ENCODE data around the gene CADM1. TPM values are rescaled to one million over a fixed set of nuclear protein-coding genes. Genes with fewer than 3 reads are reported as not detected.

Gene CADM1
- 71.6 and 86.5 TPM in 2 replicates for total RNA-seq

- peak within 1 kb of the TSS; percentile 86 for H3K4me2 ChIP-seq (ENCODE audit: insufficient read depth, low read length)
- TF ChIP-seq, protein P1, sequence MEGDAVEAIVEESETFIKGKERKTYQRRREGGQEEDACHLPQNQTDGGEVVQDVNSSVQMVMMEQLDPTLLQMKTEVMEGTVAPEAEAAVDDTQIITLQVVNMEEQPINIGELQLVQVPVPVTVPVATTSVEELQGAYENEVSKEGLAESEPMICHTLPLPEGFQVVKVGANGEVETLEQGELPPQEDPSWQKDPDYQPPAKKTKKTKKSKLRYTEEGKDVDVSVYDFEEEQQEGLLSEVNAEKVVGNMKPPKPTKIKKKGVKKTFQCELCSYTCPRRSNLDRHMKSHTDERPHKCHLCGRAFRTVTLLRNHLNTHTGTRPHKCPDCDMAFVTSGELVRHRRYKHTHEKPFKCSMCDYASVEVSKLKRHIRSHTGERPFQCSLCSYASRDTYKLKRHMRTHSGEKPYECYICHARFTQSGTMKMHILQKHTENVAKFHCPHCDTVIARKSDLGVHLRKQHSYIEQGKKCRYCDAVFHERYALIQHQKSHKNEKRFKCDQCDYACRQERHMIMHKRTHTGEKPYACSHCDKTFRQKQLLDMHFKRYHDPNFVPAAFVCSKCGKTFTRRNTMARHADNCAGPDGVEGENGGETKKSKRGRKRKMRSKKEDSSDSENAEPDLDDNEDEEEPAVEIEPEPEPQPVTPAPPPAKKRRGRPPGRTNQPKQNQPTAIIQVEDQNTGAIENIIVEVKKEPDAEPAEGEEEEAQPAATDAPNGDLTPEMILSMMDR (IDR thresholded peaks at IDR 0.05; ENCODE audit: extremely low read depth, low read depth, low read length) = peak; percentile 22
- no peaks in the 10 kb centered on the region for H3K79me2 ChIP-seq (ENCODE audit: insufficient read depth, low read length)
- H3K9me3 ChIP-seq (ENCODE audit: low read depth, low read length) = no peaks in the 10 kb centered on the region
- no peaks in the 10 kb centered on the region for H3K36me3 ChIP-seq (ENCODE audit: insufficient read depth, low read length)
- H3K27me3 ChIP-seq (ENCODE audit: insufficient read depth, low read length) = peaks cover 52% of the 10 kb centered on the region
- H3K27ac ChIP-seq (ENCODE audit: low read depth, low read length) = no peak within 1 kb of the TSS
- peak; percentile 93 for DNase-seq (ENCODE audit: insufficient read length, low spot score, missing footprints)
- peak within 1 kb of the TSS; percentile 68 for H3K4me3 ChIP-seq (ENCODE audit: insufficient read depth, low read length)
- H4K20me1 ChIP-seq (ENCODE audit: insufficient read depth, low read length) = no peaks in the 10 kb centered on the region
- peak within 1 kb of the TSS; percentile 88 for H2AFZ ChIP-seq (ENCODE audit: low read length)
- peaks cover 6% of the 10 kb centered on the region for H3K4me1 ChIP-seq (ENCODE audit: insufficient read depth, low read length)
These were observed at the start of gene CADM1 for GRCh38 chr11:115504276-115505158. TSS of gene CADM1 (minus strand) at chr11:115504415.

GRCh38 chr11:115552773-115553438 lies 48.7 kb upstream of the CADM1 start:
- Histone ChIP-seq H3K27ac (ENCODE audit: low read depth, low read length) (no peak overlapping the region), H3K27me3 (ENCODE audit: insufficient read depth, low read length) (no peaks in the 10 kb centered on the region), H4K20me1 (ENCODE audit: insufficient read depth, low read length) (no peaks in the 10 kb centered on the region), H3K9me3 (ENCODE audit: low read depth, low read length) (no peaks in the 10 kb centered on the region), H2AFZ (ENCODE audit: low read length) (no peak overlapping the region), H3K36me3 (ENCODE audit: insufficient read depth, low read length) (no peaks in the 10 kb centered on the region), H3K4me1 (ENCODE audit: insufficient read depth, low read length) (no peaks in the 10 kb centered on the region), H3K79me2 (ENCODE audit: insufficient read depth, low read length) (no peaks in the 10 kb centered on the region), H3K4me3 (ENCODE audit: insufficient read depth, low read length) (no peak overlapping the region), H3K4me2 (ENCODE audit: insufficient read depth, low read length) (no peak overlapping the region)
- TF ChIP-seq, protein P1 (IDR thresholded peaks at IDR 0.05; ENCODE audit: extremely low read depth, low read depth, low read length) = no peak
- DNase-seq (ENCODE audit: insufficient read length, low spot score, missing footprints) = no peak

DNA sequence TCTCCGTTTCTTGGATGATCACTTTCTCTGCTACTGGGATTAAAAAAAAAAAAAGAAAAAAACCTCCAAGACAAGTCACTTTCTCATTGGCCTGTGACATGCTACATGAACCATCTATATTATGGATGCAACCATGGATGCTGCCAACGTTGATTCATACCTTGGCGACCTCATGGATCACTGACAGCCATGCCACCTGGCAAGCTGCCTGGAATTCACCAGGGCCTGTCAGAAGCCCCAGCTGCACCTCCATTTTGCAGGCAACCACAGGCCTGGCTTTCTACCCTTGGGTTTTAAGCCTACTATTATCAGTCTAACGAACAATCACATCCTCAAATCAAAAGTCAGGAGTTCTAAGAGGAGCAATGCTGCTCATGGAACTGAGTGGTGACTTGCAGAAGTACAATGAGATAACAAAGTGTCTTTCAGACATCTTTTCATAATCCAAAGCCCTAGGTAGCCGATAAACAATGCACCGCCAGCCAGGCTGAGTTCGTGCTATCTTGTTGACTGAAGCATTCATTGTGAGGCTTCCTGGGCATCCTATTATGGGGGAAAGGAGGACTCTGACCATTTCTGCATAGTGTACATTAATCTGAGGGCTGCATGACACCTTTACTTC lies 48.0 kb upstream of the CADM1 start:
- no peak overlapping the region for H3K4me2 ChIP-seq (ENCODE audit: insufficient read depth, low read length)
- H3K27ac ChIP-seq (ENCODE audit: low read depth, low read length) = no peak overlapping the region
- no peaks in the 10 kb centered on the region for H3K36me3 ChIP-seq (ENCODE audit: insufficient read depth, low read length)
- H3K9me3 ChIP-seq (ENCODE audit: low read depth, low read length) = no peaks in the 10 kb centered on the region
- no peaks in the 10 kb centered on the region for H3K27me3 ChIP-seq (ENCODE audit: insufficient read depth, low read length)
- H3K79me2 ChIP-seq (ENCODE audit: insufficient read depth, low read length) = no peaks in the 10 kb centered on the region
- H3K4me3 ChIP-seq (ENCODE audit: insufficient read depth, low read length) = no peak overlapping the region
- no peaks in the 10 kb centered on the region for H3K4me1 ChIP-seq (ENCODE audit: insufficient read depth, low read length)
- H4K20me1 ChIP-seq (ENCODE audit: insufficient read depth, low read length) = no peaks in the 10 kb centered on the region
- TF ChIP-seq, protein P1 (IDR thresholded peaks at IDR 0.05; ENCODE audit: extremely low read depth, low read depth, low read length) = no peak
- no peak for DNase-seq (ENCODE audit: insufficient read length, low spot score, missing footprints)
- H2AFZ ChIP-seq (ENCODE audit: low read length) = no peak overlapping the region

All from osteoblast (primary cell).